ENCODE data around the gene APOL2. TPM values are rescaled to one million over a fixed set of nuclear protein-coding genes. Genes with fewer than 3 reads are reported as not detected.
"Not testable (repeated sequence)": the region's sequence is repeated elsewhere in the genome, so short reads cannot be mapped to it uniquely, and the experiment has no call there.

The APOL2 gene
- total RNA-seq, 4 donors from 2014 or later = 3.8 to 142 (median 47.8) TPM

DNA sequence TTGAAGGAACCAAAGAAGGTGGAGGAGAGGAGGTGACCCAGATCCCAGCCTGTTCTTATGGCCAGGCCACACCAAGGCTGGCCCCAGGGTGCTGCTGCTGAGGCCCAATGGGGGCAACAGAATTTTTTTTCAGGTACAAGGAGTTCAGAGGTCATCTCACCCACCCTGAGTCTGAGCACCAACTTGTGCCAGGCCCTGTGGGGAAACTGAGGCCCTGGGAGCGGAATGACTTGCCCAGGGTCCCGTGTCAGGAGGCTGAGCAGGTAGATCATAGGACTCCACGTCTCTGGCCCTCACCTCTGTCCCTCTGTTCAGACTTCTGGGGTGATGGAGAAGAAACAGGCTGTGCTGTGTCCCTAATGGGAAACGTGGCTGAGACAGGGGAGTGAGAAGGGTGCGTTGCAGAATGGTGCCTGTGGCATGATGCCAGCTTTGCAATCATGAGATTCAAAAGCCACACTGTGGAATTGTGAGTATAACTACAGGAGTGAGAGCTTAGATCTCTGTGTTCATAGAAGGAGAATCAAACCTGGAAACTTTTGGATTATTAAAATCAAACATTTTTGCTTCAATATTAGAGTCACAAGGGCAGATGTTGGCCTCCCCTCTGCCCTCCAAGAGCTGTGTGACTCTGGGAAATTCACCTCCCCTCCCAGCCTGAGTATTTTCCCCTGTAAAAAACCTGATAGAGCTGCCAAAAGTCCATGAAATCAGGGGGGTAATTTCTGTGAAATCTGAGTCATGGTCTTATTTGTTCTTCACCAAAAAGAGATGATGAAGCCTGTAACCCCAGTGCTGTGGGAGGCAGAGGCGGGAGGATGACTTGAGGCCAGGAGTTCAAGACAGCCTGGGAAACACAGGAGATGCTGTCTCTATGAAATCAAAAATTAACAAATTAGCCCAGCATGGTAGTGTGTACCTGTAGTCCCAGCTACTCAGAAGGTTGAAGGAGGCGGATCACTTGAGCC, 14.5 kb upstream of the APOL2 start:
- peak; percentile 58 for DNase-seq
- Histone ChIP-seq H3K4me1 (peaks cover 11 to 44% (median 37%) of the 10 kb centered on the region in 4 donors), H3K27me3 (no peaks in the 10 kb centered on the region), H3K36me3 (no peaks in the 10 kb centered on the region), H3K27ac (peak overlapping the region; percentile 78 to 84 (median 80)), H3K9me3 (no peaks in the 10 kb centered on the region), H3K4me3 (peak overlapping the region; percentile 26 to 50 (median 36))
- WGBS, 2 donors (ENCODE audit: low coverage in 1 of 2) = 45 to 66% methylated on average over 4 to 7 of the region's 7 CpGs
- TF ChIP-seq POLR2A (IDR thresholded peaks at IDR 0.05) = no peak
- TF ChIP-seq EP300 (IDR thresholded peaks at IDR 0.05; ENCODE audit: low read depth) = no peak
- TF ChIP-seq POLR2AphosphoS5 (IDR thresholded peaks at IDR 0.05) = no peak
- no peak for TF ChIP-seq CTCF (IDR thresholded peaks at IDR 0.05)
- intact Hi-C loops (cut with DNase I; ENCODE audit: low total_unique reads) = no loop called here
- in situ Hi-C loops (cut with MboI; ENCODE audit: low pct_ligation_motif_present in 1 of 4, low pct_unique_long_range_greater_than_20kb in 1 of 4, low sequenced_read_pairs in 3 of 4) = no loop called here

DNA sequence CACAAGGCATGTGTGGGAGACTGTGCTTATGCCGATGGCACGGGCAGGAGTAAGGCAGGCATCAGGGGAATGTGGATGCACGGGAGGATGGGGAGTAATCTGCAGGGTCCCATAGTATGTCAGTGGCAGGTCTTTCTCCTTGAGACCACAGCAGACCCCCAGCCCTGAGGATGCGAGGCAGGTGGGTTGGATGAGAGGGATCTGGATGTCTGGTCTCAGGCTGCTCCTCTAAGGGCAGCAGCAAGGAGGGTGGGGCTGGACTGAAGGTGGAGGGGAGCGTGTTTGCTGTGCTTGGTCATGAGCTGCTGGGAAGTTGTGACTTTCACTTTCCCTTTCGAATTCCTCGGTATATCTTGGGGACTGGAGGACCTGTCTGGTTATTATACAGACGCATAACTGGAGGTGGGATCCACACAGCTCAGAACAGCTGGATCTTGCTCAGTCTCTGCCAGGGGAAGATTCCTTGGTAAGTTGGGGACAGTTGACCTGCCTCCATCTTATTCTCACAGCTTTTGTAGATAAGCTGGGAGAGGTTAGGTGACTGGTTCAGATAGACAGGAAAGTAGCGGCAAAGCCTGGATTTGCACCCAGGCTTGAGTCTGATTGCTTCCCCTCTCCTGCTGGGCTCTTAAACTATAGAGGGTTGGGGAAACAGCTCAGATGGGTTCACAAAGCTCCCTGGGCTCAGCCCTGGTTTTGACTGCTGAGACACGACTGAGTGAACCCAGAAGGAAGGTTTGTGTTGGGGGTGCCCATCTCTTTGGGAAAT, 13.6 kb upstream of the APOL2 start, which contains the start of gene APOL1:
Gene APOL1 (plus strand): TSS at position 380 of the 769 bp plus-strand sequence. CDS start 1,823 bp downstream, outside the sequence.
- Histone ChIP-seq H3K4me3 (peak within 1 kb of the TSS; percentile 26 to 50 (median 36)), H3K27ac (peak within 1 kb of the TSS; percentile 78 to 84 (median 80)), H3K4me1 (peaks cover 11 to 35% (median 28%) of the 10 kb centered on the region in 4 donors), H3K27me3 (no peaks in the 10 kb centered on the region), H3K9me3 (no peaks in the 10 kb centered on the region), H3K36me3 (no peaks in the 10 kb centered on the region)
- intact Hi-C loops (cut with DNase I; ENCODE audit: low total_unique reads) = no loop called here
- peak; percentile 58 for TF ChIP-seq POLR2A (IDR thresholded peaks at IDR 0.05)
- peak; percentile 73 to 79 (median 73) for TF ChIP-seq POLR2AphosphoS5 (IDR thresholded peaks at IDR 0.05)
- no peak for TF ChIP-seq EP300 (IDR thresholded peaks at IDR 0.05; ENCODE audit: low read depth)
- DNase-seq = peak; percentile 71
- in situ Hi-C loops (cut with MboI; ENCODE audit: low pct_ligation_motif_present in 1 of 4, low pct_unique_long_range_greater_than_20kb in 1 of 4, low sequenced_read_pairs in 3 of 4) = no loop called here
- 24 to 50% methylated on average over 1 to 10 of the region's 10 CpGs for WGBS, 2 donors (ENCODE audit: low coverage in 1 of 2)

GRCh38 chr22:36251979-36252608, 12.8 kb upstream of the APOL2 start:
- H3K9me3 ChIP-seq; intact Hi-C loops (cut with DNase I; ENCODE audit: low total_unique reads); in situ Hi-C loops (cut with MboI; ENCODE audit: low pct_ligation_motif_present in 1 of 4, low pct_unique_long_range_greater_than_20kb in 1 of 4, low sequenced_read_pairs in 3 of 4); H3K36me3 ChIP-seq; DNase-seq; H3K27me3 ChIP-seq; H3K4me3 ChIP-seq: not testable (repeated sequence)
- Histone ChIP-seq H3K4me1 (peaks cover 11 to 31% (median 26%) of the 10 kb centered on the region in 4 donors), H3K27ac (peak overlapping the region; percentile 78 to 84 (median 80))
- WGBS, 2 donors (ENCODE audit: low coverage in 1 of 2) = 87% methylated on average over 7 of the region's 7 CpGs; no CpG with 5 or more reads in 1 of the 2 donors

GRCh38 chr22:36250292-36250960, 11.1 kb upstream of the APOL2 start:
- H3K27me3 ChIP-seq; in situ Hi-C loops (cut with MboI; ENCODE audit: low pct_ligation_motif_present in 1 of 4, low pct_unique_long_range_greater_than_20kb in 1 of 4, low sequenced_read_pairs in 3 of 4); intact Hi-C loops (cut with DNase I; ENCODE audit: low total_unique reads); H3K36me3 ChIP-seq; H3K9me3 ChIP-seq; H3K4me3 ChIP-seq; H3K27ac ChIP-seq; DNase-seq: not testable (repeated sequence)
- peaks cover 11 to 28% (median 22%) of the 10 kb centered on the region in 4 donors for H3K4me1 ChIP-seq
- 79 to 88% methylated on average over 10 to 24 of the region's 24 CpGs for WGBS, 2 donors (ENCODE audit: low coverage in 1 of 2)

- H3K27ac ChIP-seq = no peak overlapping the region
- H3K36me3 ChIP-seq = no peaks in the 10 kb centered on the region
- H3K4me1 ChIP-seq = peaks cover 8 to 21% (median 14%) of the 10 kb centered on the region in 4 donors
- no peaks in the 10 kb centered on the region for H3K27me3 ChIP-seq
- WGBS, 2 donors (ENCODE audit: low coverage in 1 of 2) = 89 to 99% methylated on average over 2 of the region's 2 CpGs
- in situ Hi-C loops (cut with MboI; ENCODE audit: low pct_ligation_motif_present in 1 of 4, low pct_unique_long_range_greater_than_20kb in 1 of 4, low sequenced_read_pairs in 3 of 4) = no loop called here
- no peak overlapping the region for H3K4me3 ChIP-seq
- no peak for TF ChIP-seq CTCF (IDR thresholded peaks at IDR 0.05)
- TF ChIP-seq EP300 (IDR thresholded peaks at IDR 0.05; ENCODE audit: low read depth) = no peak
- TF ChIP-seq POLR2A (IDR thresholded peaks at IDR 0.05) = no peak
- no peak for TF ChIP-seq POLR2AphosphoS5 (IDR thresholded peaks at IDR 0.05)
- H3K9me3 ChIP-seq = no peaks in the 10 kb centered on the region
- DNase-seq = no peak
- intact Hi-C loops (cut with DNase I; ENCODE audit: low total_unique reads) = no loop called here
Measured at GRCh38 chr22:36249160-36249559, 9.8 kb upstream of the APOL2 start.

All from transverse colon (tissue), 4 donors.